ENCODE data around the gene ABHD6.

- no peak for TF ChIP-seq EP300 (IDR thresholded peaks at IDR 0.05)
- TF ChIP-seq POLR2AphosphoS5 (IDR thresholded peaks at IDR 0.05): no peak
- TF ChIP-seq, protein P1, sequence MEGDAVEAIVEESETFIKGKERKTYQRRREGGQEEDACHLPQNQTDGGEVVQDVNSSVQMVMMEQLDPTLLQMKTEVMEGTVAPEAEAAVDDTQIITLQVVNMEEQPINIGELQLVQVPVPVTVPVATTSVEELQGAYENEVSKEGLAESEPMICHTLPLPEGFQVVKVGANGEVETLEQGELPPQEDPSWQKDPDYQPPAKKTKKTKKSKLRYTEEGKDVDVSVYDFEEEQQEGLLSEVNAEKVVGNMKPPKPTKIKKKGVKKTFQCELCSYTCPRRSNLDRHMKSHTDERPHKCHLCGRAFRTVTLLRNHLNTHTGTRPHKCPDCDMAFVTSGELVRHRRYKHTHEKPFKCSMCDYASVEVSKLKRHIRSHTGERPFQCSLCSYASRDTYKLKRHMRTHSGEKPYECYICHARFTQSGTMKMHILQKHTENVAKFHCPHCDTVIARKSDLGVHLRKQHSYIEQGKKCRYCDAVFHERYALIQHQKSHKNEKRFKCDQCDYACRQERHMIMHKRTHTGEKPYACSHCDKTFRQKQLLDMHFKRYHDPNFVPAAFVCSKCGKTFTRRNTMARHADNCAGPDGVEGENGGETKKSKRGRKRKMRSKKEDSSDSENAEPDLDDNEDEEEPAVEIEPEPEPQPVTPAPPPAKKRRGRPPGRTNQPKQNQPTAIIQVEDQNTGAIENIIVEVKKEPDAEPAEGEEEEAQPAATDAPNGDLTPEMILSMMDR (IDR thresholded peaks at IDR 0.05): no peak
- no peak for TF ChIP-seq POLR2A (IDR thresholded peaks at IDR 0.05)
Measured at GRCh38 chr3:58190291-58190690, 47.3 kb upstream of the ABHD6 start.
